Measurements from ENCODE around the gene HADHB.
"Not testable (repeated sequence)": the region's sequence is repeated elsewhere in the genome, so short reads cannot be mapped to it uniquely, and the experiment has no call there.

HADHB gene

DNA sequence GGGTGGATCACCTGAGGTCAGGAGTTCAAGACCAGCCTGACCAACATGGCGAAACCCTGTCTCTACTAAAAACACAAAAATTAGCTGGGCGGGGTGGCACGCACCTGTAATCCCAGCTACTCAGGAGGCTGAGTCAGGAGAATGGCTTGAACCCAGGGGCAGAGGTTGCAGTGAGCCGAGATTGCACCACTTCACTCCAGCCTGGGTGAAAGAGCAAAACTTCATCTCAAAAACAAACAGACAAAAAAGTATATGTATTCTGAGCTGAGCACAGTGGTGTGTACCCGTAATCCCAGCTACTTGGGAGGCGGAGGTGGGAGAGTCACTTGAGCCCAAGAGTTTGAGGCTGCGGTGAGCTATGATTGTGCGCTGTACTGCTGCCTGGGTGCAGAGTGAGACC is 86.6 kb downstream of the HADHB start:
- not testable (repeated sequence) for DNase-seq

DNA sequence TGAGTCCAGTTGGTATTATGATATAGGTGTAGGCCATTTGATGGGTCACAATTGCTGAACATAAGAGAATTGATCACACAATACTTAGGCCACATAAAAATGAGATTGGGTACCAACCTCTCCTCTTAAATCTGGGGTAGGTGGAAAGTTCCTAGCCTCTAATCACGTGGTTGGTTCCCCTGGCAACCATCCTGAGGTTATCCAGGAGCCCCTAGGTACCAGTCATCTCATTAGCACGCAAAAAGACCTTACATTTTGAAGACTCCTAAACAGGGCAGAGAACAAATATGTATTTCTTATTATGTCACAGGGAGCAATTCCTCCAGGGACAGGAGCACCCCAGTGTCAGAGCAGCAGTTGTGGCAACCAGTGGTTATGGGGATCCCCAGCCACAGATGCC is 88.6 kb downstream of the HADHB start:
- no peak for DNase-seq

GRCh38 chr2:26335231-26335630 is 90.5 kb downstream of the HADHB start:
- no peak for DNase-seq

DNA sequence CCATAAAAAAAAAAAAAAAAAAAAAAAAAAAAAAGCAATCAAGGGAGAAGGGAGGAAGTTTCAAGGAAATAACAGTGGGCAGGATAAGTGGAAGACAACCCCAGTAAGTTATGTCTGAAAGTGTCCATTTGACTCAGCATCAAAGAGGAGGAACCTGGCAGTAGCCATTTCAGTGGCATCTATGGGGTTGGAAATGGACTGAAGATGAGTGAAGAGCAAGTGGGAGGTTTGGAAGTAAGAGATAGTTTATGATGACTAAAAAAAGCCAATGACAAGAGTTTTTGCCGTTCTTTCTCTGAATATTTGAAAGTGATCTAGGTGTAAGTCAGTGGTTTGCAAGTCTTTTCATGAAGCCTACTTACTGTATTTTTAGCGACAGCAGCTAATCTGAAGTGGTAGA is 92.0 kb downstream of the HADHB start:
- no peak for DNase-seq

GRCh38 chr2:26337298-26337697 is 92.6 kb downstream of the HADHB start:
- DNase-seq, result no peak

Measured in kidney glomerular epithelial cell (primary cell).